ENCODE results near the gene OLFM4.

GRCh38 chr13:53089951-53090350 lies 61.3 kb downstream of the OLFM4 start:
- TF ChIP-seq FOXM1 (IDR thresholded peaks at IDR 0.05; ENCODE audit: borderline replicate concordance, low read depth) (no peak), ZBTB7A (IDR thresholded peaks at IDR 0.05; ENCODE audit: low read depth) (no peak), YY1 (IDR thresholded peaks at IDR 0.05; ENCODE audit: low read depth) (no peak), CEBPB (IDR thresholded peaks at IDR 0.05) (no peak), NFIC (IDR thresholded peaks at IDR 0.05) (no peak), RAD21 (IDR thresholded peaks at IDR 0.05; ENCODE audit: low read depth) (no peak), EP300 (IDR thresholded peaks at IDR 0.05; ENCODE audit: borderline replicate concordance) (no peak), TAF1 (IDR thresholded peaks at IDR 0.05; ENCODE audit: low read depth) (no peak), USF1 (IDR thresholded peaks at IDR 0.05) (no peak), REST (IDR thresholded peaks at IDR 0.05; ENCODE audit: low read depth) (no peak), CREB1 (IDR thresholded peaks at IDR 0.05; ENCODE audit: low read depth) (no peak), MAX (IDR thresholded peaks at IDR 0.05) (no peak), EGR1 (IDR thresholded peaks at IDR 0.05) (no peak)

Data from Ishikawa (cell line).